GM19043 (cell line): Measurements from ENCODE around the gene TUBB1.

Experiments
- ATAC-seq: cut with Tn5 transposase; IDR thresholded peaks from one replicate; pipeline ENCODE4 v1.9.1; 2021; ENCODE audit warnings: low read depth; ENCODE audit not compliant: unreplicated experiment

TUBB1 gene

DNA sequence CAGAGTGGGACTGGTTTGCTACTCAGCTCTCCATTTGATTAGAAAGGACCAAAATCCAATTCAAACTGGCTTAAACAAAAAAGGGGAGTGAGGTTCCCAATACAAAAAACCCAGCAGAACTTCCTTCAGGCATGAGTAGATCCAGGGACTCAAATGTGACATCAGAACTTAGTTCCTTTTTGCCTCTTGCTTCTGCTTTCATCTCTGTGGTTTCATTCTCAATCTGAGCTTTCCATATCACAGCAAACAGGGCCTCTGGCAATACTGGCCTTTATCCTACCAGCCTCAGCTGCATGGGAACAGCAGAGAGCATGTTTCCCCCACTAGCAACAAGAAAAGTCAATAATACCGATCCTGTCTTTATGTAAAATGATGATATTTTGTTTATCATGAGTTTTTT is 52.0 kb downstream of the TUBB1 start:
- ATAC-seq, result no peak

GRCh38 chr20:59073582-59073981 is 54.4 kb downstream of the TUBB1 start:
- ATAC-seq, result no peak

DNA sequence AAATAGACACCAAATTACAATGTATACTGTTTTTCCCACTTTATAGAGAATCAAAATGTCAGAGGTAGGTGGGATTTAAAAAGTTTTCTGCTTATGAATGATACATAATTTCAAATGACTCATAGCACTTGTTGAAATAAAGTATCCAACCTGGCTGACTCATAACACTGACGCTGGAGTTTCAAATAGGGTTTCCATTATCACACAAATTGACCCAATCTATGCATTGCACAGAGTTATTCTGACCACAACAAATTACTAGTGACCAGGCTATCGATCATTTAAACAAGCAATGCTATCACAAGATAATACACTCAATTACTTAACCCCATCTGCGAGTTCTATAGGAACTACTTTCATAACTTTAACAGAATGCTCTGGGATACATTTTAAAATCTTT is 55.2 kb downstream of the TUBB1 start:
- no peak for ATAC-seq

DNA sequence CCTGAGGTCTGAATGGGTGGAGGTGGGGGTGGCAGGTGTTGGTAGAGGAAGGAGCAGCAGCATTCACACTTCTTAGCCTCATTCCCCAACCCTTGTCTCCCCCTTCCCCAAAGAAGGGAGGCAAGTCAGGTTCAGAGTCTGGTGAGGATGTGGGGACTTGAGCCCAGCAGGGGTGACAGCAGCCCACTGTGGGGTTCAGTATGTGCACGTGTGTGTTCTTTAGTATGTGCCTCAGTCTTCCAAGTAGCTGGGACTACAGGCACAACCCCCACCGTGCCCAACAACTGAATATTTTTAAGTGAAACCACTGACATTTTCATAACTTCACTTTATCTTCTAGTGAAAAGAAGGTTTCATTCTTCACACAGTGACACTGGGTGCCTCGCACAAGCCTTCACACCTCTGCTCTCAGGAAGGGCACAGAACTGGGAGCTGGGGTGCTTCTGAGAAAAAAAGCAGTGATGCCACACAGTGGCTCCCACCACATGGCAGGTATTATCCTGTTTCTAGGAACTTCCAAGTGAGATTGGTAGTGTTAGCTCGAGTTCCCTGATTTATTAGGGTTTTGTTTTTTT is 56.8 kb downstream of the TUBB1 start:
- no peak for ATAC-seq
